Fibroblast of the aortic adventitia (primary cell): Measurements from ENCODE around the gene CHRM1. TPM values are rescaled to one million over a fixed set of nuclear protein-coding genes. Genes with fewer than 3 reads are reported as not detected.

Experiments
- DNase-seq: peaks from one replicate; pipeline ENCODE4 v3.0.0-alpha.2; 2010; ENCODE audit warnings: low read depth
- H3K4me3 ChIP-seq: 2 replicates; pipeline ENCODE4 v1.5.1; 2011; ENCODE audit warnings: low read depth, mild to moderate bottlenecking, control low read depth, low read length, moderate library complexity
- CTCF ChIP-seq: IDR thresholded peaks from 2 replicates; pipeline ENCODE4 v1.5.1; 2011; ENCODE audit warnings: mild to moderate bottlenecking, low read length, control low read depth, inconsistent platforms; ENCODE audit not compliant: insufficient read depth
- total RNA-seq: library from RNA; depleted of rRNA; stranded (reverse); fragments of >200 nt; gene quantifications from 2 replicates; pipeline ENCODE4 v1.2.3, GENCODE V29; 2012; ENCODE audit warnings: low replicate concordance

The CHRM1 gene
- total RNA-seq, 1 donor, result not detected

- no peak for DNase-seq
- TF ChIP-seq CTCF, result no peak
- no peak overlapping the region for H3K4me3 ChIP-seq
These were observed 9.7 kb downstream of the CHRM1 start for GRCh38 chr11:62911137-62912130.

GRCh38 chr11:62910141-62910882 is 10.9 kb downstream of the CHRM1 start:
- H3K4me3 ChIP-seq, result no peak overlapping the region
- no peak for TF ChIP-seq CTCF
- no peak for DNase-seq

GRCh38 chr11:62909107-62909894 is 11.9 kb downstream of the CHRM1 start:
- peak; percentile 54 for TF ChIP-seq CTCF
- H3K4me3 ChIP-seq, result no peak overlapping the region
- peak; percentile 63 for DNase-seq

DNA sequence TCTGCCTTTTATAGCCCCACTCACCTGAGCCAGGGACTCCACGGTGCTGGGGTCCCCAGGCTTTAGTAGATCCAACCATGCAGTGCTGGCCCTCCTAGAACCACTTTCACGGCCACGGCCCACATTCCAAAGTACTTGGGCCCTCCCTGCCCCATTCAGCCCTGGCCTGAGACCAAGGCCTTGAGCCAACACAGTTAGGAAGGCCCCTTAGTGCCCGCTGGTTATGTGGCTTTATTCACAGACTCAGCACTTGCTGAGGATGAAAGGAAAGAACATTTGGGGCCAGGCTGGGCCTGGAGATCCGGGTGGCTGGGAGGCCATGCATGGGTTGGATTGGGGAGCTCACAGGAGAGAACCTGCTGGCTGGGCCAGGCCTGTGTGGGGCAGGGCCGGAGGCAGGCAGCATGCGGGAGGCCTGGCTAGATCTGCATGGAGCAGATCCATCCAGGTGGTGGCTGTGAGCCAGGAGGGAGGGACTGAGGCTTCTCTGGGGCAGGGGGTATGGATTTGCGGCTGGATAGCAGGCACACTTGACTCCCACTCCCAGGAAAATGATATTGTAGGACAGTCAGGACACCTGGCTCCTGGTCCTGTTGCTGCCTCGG is 12.6 kb downstream of the CHRM1 start:
- DNase-seq, result no peak
- no peak overlapping the region for H3K4me3 ChIP-seq
- no peak for TF ChIP-seq CTCF

- no peak overlapping the region for H3K4me3 ChIP-seq
- peak; percentile 85 for DNase-seq
- peak; percentile 100 for TF ChIP-seq CTCF
These were observed 15.1 kb downstream of the CHRM1 start for GRCh38 chr11:62905927-62906531.

DNA sequence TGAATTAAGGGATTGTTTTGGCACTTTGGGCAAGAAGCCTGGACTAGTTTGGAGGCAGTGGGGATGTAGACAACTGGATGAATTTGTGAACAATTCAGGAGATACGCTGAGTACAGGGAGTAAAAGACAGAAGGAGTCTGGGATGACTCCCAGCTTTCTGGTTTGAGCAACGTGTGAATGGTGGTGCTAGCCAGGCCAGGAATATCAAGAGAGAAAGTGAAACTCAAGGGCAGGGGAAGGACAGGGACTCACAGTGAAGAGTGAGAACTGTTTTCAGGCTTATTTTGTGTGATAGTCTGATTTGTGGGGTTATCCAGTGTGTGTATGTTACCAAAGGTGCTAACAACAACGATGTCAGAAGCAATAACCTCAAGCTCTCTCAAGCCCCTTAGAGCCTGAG is 15.9 kb downstream of the CHRM1 start:
- TF ChIP-seq CTCF, result no peak
- peak; percentile 34 for DNase-seq
- no peak overlapping the region for H3K4me3 ChIP-seq
